A673 (cell line): Measurements from ENCODE around the gene DHX15. TPM values are rescaled to one million over a fixed set of nuclear protein-coding genes. Genes with fewer than 3 reads are reported as not detected.
A peak's percentile ranks its signal among the peaks of the same experiment; 100 is the strongest.

Source experiments
- BruUV-seq: library from RNA; stranded (reverse); fragments of 400-500 nt; replicated peaks from 2 replicates; lab custom pipeline; 2021; lab: Mats Ljungman, UMichigan
- CTCF ChIA-PET: fragments of 300-600 bp; sonication (Branson Sonifier 250); formaldehyde crosslinking; loops from one replicate; lab custom pipeline; 2022; ENCODE audit warnings: antibody characterized with exemption; lab: Charles Lee
- POLR2A ChIA-PET: fragments of 300-600 bp; sonication (Branson Sonifier 250); formaldehyde crosslinking; loops from one replicate; lab custom pipeline; 2022; ENCODE audit warnings: antibody characterized with exemption; ENCODE audit not compliant: low non-redundant PET; lab: Charles Lee
- DNase-seq: peaks from one replicate; pipeline ENCODE4 v3.0.0-alpha.2; 2015; ENCODE audit warnings: low spot score
- H3K27ac ChIP-seq: fragments of 200-600 bp; sonication (generic); 2 replicates; pipeline ENCODE4 v1.5.1; 2016; ENCODE audit warnings: mixed run types, low read depth, mild to moderate bottlenecking, mixed read lengths, antibody characterized with exemption, low read length; ENCODE audit not compliant: poor library complexity, severe bottlenecking
- H3K27me3 ChIP-seq: fragments of 200-600 bp; sonication (generic); replicated peaks from 2 replicates; pipeline ENCODE4 v1.6.1; 2017; ENCODE audit warnings: mixed run types, low read depth, mild to moderate bottlenecking, mixed read lengths, antibody characterized with exemption, low read length; ENCODE audit not compliant: insufficient read depth, poor library complexity
- H3K36me3 ChIP-seq: fragments of 200-600 bp; sonication (generic); 2 replicates; pipeline ENCODE4 v1.6.1; 2016; ENCODE audit warnings: mixed run types, mild to moderate bottlenecking, mixed read lengths, antibody characterized with exemption, low read length; ENCODE audit not compliant: insufficient read depth, poor library complexity, severe bottlenecking
- H3K4me1 ChIP-seq: fragments of 200-600 bp; sonication (generic); 2 replicates; pipeline ENCODE4 v1.6.1; 2017; ENCODE audit warnings: mixed run types, mild to moderate bottlenecking, mixed read lengths, antibody characterized with exemption, low read length; ENCODE audit not compliant: insufficient read depth, poor library complexity, severe bottlenecking
- H3K4me3 ChIP-seq: fragments of 200-600 bp; sonication (generic); 2 replicates; pipeline ENCODE4 v1.5.1; 2016; ENCODE audit warnings: low read depth, mixed run types, mild to moderate bottlenecking, mixed read lengths, low read length; ENCODE audit not compliant: poor library complexity, severe bottlenecking
- H3K9me3 ChIP-seq: fragments of 200-600 bp; sonication (generic); 2 replicates; pipeline ENCODE4 v1.6.1; 2016; ENCODE audit warnings: mixed run types, low read depth, mild to moderate bottlenecking, mixed read lengths, antibody characterized with exemption, low read length; ENCODE audit not compliant: poor library complexity, severe bottlenecking
- CTCF ChIP-seq: fragments of 300-800, 200-600 bp; sonication (generic); conservative IDR thresholded peaks from 2 replicates; pipeline ENCODE4 v1.5.1; 2017; ENCODE audit warnings: low read depth, mild to moderate bottlenecking, antibody characterized with exemption, low read length, moderate library complexity, mixed read lengths
- EZH2 ChIP-seq: fragments of 200-600 bp; sonication (generic); IDR thresholded peaks from 2 replicates; pipeline ENCODE4 v1.6.1; 2017; ENCODE audit warnings: borderline replicate concordance, low read depth, mild to moderate bottlenecking, mixed read lengths, antibody characterized with exemption, low read length; ENCODE audit not compliant: poor library complexity, severe bottlenecking
- intact Hi-C: fragments of 100-400 bp; cut with micrococcal nuclease; formaldehyde crosslinking; loops from one replicate; pipeline ENCODE4 v1.10.0; 2022; ENCODE audit not compliant: unreplicated experiment
- total RNA-seq: library from RNA; stranded (reverse); gene quantifications from 2 replicates; pipeline ENCODE4 v1.2.3, GENCODE V29; 2021

DHX15 gene
- total RNA-seq, 1 experiment from 2014 or later: 229 TPM

DNA sequence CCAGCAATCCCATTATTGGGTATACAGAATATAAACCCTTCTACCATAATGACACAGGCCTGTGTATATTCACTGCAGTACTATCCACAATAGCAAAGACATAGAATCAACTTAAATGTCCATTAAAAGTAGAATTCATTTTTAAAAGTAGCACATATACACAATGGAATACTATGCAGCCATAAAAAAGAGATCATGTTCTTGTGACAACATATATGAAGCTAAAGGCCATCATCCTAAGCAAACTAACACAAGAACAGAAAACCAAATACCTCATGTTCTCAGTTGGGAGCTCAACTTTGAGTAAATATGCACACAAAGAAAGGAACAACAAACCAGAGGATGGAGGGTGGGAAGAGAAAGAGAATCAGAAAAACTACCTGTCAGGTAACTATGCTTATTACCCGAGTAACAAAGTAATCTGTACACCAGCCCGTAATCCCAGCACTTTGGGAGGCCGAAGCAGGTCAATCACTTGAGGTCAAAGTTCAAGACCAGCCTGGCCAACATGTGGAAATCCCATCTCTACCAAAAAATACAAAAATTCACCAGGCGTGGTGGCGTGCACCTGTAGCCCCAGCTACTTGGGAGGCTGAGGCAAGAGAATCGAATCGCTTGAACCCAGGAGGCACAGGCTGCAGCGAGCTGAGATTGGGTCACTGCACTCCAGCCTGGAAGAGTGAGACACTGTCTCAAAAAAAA lies 22.8 kb downstream of the DHX15 start:
- intact Hi-C loops: no loop called here
- POLR2A ChIA-PET: no interaction called here

GRCh38 chr4:24560868-24561368 lies 23.4 kb downstream of the DHX15 start:
- TF ChIP-seq EZH2: no peak
- no peak for TF ChIP-seq CTCF
- Histone ChIP-seq H3K4me1 (peaks cover 11% of the 10 kb centered on the region), H3K9me3 (no peaks in the 10 kb centered on the region), H3K27ac (no peak overlapping the region), H3K4me3 (no peak overlapping the region), H3K27me3 (no peaks in the 10 kb centered on the region), H3K36me3 (peaks cover 19% of the 10 kb centered on the region)
- POLR2A ChIA-PET: no interaction called here
- intact Hi-C loops: no loop called here
- CTCF ChIA-PET: no interaction called here
- peak; percentile 62 for DNase-seq
- BruUV-seq: no TSS peak

More for the DNA sequence above, 22.8 kb downstream of the DHX15 start:
- Histone ChIP-seq H3K36me3 (peaks cover 17% of the 10 kb centered on the region), H3K4me3 (no peak overlapping the region), H3K27ac (no peak overlapping the region), H3K9me3 (no peaks in the 10 kb centered on the region), H3K27me3 (no peaks in the 10 kb centered on the region), H3K4me1 (peaks cover 11% of the 10 kb centered on the region)
- CTCF ChIA-PET: no interaction called here
- DNase-seq: no peak
- TF ChIP-seq EZH2: no peak
- TF ChIP-seq CTCF: no peak
- no TSS peak for BruUV-seq

DNA sequence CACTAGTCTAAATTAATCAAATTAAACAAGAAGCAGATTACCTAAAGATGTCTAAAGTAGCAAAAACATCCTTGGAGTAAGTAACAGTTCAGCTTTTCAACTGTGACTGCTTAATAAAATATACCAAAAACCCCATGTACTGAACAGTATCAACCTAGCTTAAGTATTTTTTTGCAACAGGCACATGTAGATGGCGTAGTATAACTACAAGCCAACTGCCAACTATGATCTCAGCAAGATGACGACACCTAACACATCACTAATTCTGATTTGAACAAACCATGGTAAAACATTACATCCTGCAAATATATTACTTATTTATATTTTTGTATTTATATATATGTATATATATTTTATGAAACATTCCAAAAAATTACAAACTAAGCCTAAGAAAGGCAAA lies 24.5 kb downstream of the DHX15 start:
- H3K9me3 ChIP-seq: no peaks in the 10 kb centered on the region
- CTCF ChIA-PET: no interaction called here
- TF ChIP-seq CTCF (no peak), EZH2 (no peak)
- H3K27me3 ChIP-seq: no peaks in the 10 kb centered on the region
- peaks cover 27% of the 10 kb centered on the region for H3K36me3 ChIP-seq
- no peak for DNase-seq
- H3K27ac ChIP-seq: no peak overlapping the region
- H3K4me1 ChIP-seq: peaks cover 11% of the 10 kb centered on the region
- intact Hi-C loops: no loop called here
- no TSS peak for BruUV-seq
- H3K4me3 ChIP-seq: no peak overlapping the region
- POLR2A ChIA-PET: no interaction called here
